Psoas muscle (tissue), 8 donors: ENCODE measurements around the gene CCDC85B. TPM values are rescaled to one million over a fixed set of nuclear protein-coding genes. Genes with fewer than 3 reads are reported as not detected.
A peak's percentile ranks its signal among the peaks of the same experiment; 100 is the strongest.

Experiments
- ATAC-seq, 4 donors: fragments of 200-7000 bp; cut with Tn5 transposase; one replicate each; pipeline ENCODE4 v1.9.1; 2020; ENCODE audit warnings: moderate library complexity in 3 of 4, mild to moderate bottlenecking in 2 of 4
- DNase-seq, 2 donors: peaks; one replicate each; pipeline ENCODE4 v3.0.0-alpha.2; 2020
- H3K27ac ChIP-seq: fragments of 200-600 bp; one replicate; pipeline ENCODE4 v1.8.0; 2022
- H3K27me3 ChIP-seq, 3 donors: fragments of 200-600 bp in 1 of 3; one replicate each; pipeline versions ENCODE4 v1.6.1 to v1.8.0; 2013 to 2022; ENCODE audit warnings: low read length in 2 of 3, mild to moderate bottlenecking in 2 of 3, moderate library complexity in 1 of 3; ENCODE audit not compliant: insufficient read depth in 3 of 3
- H3K36me3 ChIP-seq, 2 donors: fragments of 200-600 bp in 1 of 2; one replicate each; pipeline versions ENCODE4 v1.6.1 to v1.8.0; 2013 to 2022; ENCODE audit warnings: low read depth in 1 of 2, mild to moderate bottlenecking in 1 of 2, moderate library complexity in 1 of 2; ENCODE audit not compliant: insufficient read depth in 1 of 2
- H3K4me1 ChIP-seq: fragments of 200-600 bp; one replicate; pipeline ENCODE4 v1.8.0; 2022
- H3K4me3 ChIP-seq: fragments of 200-600 bp; one replicate; pipeline ENCODE4 v1.8.0; 2022; ENCODE audit warnings: mild to moderate bottlenecking
- H3K9me3 ChIP-seq: fragments of 200-600 bp; one replicate; pipeline ENCODE4 v1.8.0; 2022
- CTCF ChIP-seq: fragments of 200-600 bp; IDR thresholded peaks from one replicate; pipeline ENCODE4 v1.8.0; 2022; ENCODE audit warnings: antibody characterized with exemption
- WGBS, 3 donors: extraction: QIAGEN DNeasy Blood & Tissue Kit; methylation state at CpG; one replicate each; pipeline versions ENCODE4 v1.1.6 to v1.1.7; 2013; 5-methylcytosine and 5-hydroxymethylcytosine counted together
- intact Hi-C, 2 donors: fragments of 100-400 bp; cut with DNase I; formaldehyde crosslinking; loops; one replicate each; pipeline versions ENCODE4 v1.11.0 to v1.14.2; 2022
- polyA plus RNA-seq, 3 donors: library from polyadenylated mRNA; stranded (reverse); fragments of 200-250 nt; gene quantifications; one replicate each; pipeline ENCODE4 v1.2.3, GENCODE V29; 2013
- total RNA-seq, 4 donors: library from RNA; stranded (reverse); fragmentation: NEBNext Ultra II Directional in 2 of 4; extraction: Animal tissue kit (Norgen Biotek cat#: 25700) in 2 of 4; gene quantifications; one replicate each; pipeline versions ENCODE4 v1.2.1 to v1.2.4, GENCODE V29; 2021 to 2023
- donor health status: healthy with polysubstance abuse.
- donor health status: DM: no; HTN: no; CAD: no; lungs with moderate emphysema.
- donor health status: Bipolar disorder and iron deficiency.
- donor health status: healthy.
- donor health status: DM: yes; HTN: yes; CAD: no.
- donor health status: DM: no; HTN: no; CAD: no.
- donor health status: DM: no; HTN: no; CAD: no.
- donor health status: DM: yes; HTN: yes; CAD: no.

CCDC85B gene
- total and polyA plus RNA-seq, 7 donors = 16.7 to 39.6 (median 26.5) TPM

DNA sequence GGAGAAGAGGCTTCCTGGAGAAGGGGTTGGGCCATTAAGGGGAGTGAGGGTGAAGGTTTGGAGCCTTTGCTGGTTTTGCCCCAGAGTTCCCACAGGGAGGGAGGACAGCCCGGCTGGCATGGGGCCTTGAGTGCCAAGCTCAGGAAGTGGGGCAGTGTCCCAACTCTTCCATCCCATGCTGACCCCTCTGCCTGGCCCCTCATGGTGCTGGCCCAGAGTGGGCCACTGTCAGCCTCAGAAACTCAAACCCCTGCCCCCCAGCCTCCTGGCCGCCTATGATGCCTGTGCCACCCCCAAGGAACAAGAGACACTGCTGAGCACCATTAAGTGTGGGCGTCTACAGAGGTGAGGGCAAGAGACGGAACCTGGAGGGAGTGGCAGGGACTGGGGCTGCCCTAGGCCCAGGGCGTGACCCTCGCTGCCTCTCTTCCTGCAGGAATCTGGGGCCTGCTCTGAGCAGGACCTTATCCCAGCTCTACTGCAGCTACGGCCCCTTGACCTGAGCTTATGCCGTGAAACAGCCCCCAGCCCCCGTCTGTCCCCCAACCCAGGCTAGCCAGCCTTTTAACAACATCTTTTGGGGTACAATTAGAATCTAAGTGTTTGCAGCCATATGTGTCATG lies 24.8 kb upstream of the CCDC85B start:
- Histone ChIP-seq H3K27me3 (no peaks in the 10 kb centered on the region), H3K27ac (no peak overlapping the region), H3K4me1 (peaks cover 14% of the 10 kb centered on the region), H3K36me3 (peaks cover 0 to 86% of the 10 kb centered on the region in 2 donors), H3K4me3 (no peak overlapping the region), H3K9me3 (no peaks in the 10 kb centered on the region)
- DNase-seq (peak in 1 of 2 donors; percentile 34), ATAC-seq (no peak)
- TF ChIP-seq CTCF = no peak
- intact Hi-C loops = no loop called here
- 80 to 89% (median 81%) methylated on average over 9 of the region's 9 CpGs for WGBS, 3 donors

DNA sequence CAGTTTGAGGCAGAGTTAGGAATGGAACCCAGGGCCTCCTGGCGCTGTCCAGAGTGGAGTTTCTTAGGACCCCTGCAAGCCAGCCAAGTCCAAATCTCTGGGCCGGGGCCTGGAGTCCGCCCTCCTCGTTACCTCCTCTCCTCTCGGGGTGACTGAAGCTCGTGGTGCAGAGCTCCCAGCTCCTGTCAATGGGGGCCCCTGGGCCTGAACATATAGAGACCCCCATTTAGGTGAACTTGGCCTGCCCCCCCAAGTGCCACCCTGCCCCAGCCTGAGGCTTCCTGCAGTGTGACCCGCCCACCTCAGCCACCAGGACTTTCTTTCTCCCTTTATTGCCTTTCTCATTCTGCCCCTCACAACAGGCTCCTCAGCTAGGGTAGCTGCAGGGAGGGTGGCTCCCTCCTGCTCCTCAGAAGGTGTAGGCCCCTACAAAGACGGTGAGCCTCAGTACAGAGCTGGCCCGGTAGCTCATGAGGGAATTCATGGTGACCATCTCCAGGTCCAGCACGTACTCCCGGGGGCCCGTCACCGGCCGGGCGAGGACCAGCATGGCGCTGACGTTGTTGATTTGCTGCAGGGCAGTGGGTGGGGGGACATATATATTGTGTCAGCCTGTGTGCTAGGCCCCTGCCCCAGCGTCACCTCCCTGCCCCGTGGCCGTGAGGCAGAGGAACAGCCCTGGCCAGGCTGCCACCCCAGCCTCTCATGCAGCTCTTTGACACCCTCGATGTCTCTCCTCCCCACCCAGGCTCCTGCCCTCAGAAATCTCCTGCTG lies 23.8 kb upstream of the CCDC85B start:
- H3K4me3 ChIP-seq = no peak overlapping the region
- intact Hi-C loops = no loop called here
- H3K4me1 ChIP-seq = peaks cover 15% of the 10 kb centered on the region
- WGBS, 3 donors = 80 to 83% (median 82%) methylated on average over 21 of the region's 21 CpGs
- TF ChIP-seq CTCF = no peak
- H3K27me3 ChIP-seq = no peaks in the 10 kb centered on the region
- H3K9me3 ChIP-seq = no peaks in the 10 kb centered on the region
- ATAC-seq (no peak), DNase-seq (peak; percentile 11 to 46)
- H3K27ac ChIP-seq = no peak overlapping the region
- H3K36me3 ChIP-seq = peaks cover 0 to 90% of the 10 kb centered on the region in 2 donors

- DNase-seq = peak; percentile 25 to 42
- intact Hi-C loops = no loop called here
- Histone ChIP-seq H3K4me3 (no peak overlapping the region), H3K9me3 (no peaks in the 10 kb centered on the region), H3K27ac (no peak overlapping the region), H3K4me1 (peaks cover 12% of the 10 kb centered on the region), H3K27me3 (no peaks in the 10 kb centered on the region), H3K36me3 (peaks cover 0 to 82% of the 10 kb centered on the region in 2 donors)
- 62 to 69% (median 63%) methylated on average over 29 of the region's 29 CpGs for WGBS, 3 donors
- TF ChIP-seq CTCF = no peak
- ATAC-seq = peak in 1 of 4 donors; percentile 25
Observed at GRCh38 chr11:65867284-65868071, 23.0 kb upstream of the CCDC85B start.

DNA sequence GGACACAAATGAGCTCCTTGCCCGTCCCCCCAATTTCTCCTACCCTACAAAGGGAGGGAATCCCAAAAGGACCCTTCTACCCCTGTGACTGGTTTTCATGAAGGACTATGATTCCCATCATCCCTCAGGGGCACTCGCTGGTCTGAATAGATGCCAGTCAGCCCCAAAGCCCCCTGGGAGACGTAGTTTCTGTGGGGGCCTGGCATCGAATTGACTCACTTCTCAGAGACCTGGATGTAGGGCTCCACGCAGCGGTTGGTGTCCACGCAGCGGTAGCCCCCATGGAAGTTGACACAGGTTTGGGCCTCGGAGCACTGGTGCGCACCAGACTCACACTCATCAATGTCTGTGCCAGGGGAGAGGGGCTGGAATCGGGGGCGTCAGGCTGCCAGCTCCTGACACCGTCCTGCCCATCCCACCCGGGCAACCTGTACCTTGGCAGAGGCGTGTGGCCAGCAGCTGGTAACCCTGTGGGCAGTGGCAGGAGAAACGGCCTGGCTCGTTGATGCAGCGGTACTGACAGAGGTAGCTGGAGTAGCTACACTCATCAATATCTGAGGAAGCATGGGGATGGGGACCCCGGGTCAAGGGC lies 22.3 kb upstream of the CCDC85B start:
- ATAC-seq = peak in 2 of 4 donors; percentile 14 to 27
- no peaks in the 10 kb centered on the region for H3K9me3 ChIP-seq
- intact Hi-C loops = no loop called here
- H3K27me3 ChIP-seq = no peaks in the 10 kb centered on the region
- peaks cover 0 to 75% of the 10 kb centered on the region in 2 donors for H3K36me3 ChIP-seq
- H3K4me1 ChIP-seq = peaks cover 12% of the 10 kb centered on the region
- H3K4me3 ChIP-seq = no peak overlapping the region
- H3K27ac ChIP-seq = no peak overlapping the region
- no peak for TF ChIP-seq CTCF
- DNase-seq = peak in 1 of 2 donors; percentile 17
- WGBS, 3 donors = 82 to 84% (median 83%) methylated on average over 19 of the region's 19 CpGs
